Ishikawa (cell line): ENCODE measurements around the gene CCDC93.

Source experiments
- CEBPB ChIP-seq: IDR thresholded peaks from 2 replicates; pipeline ENCODE4 v1.6.1; 2012
- CREB1 ChIP-seq: IDR thresholded peaks from 2 replicates; pipeline ENCODE4 v1.6.1; 2012; ENCODE audit warnings: low read depth
- EGR1 ChIP-seq: IDR thresholded peaks from 2 replicates; pipeline ENCODE4 v1.6.1; 2012
- EP300 ChIP-seq: IDR thresholded peaks from 2 replicates; pipeline ENCODE4 v1.6.1; 2012; ENCODE audit warnings: borderline replicate concordance
- FOXM1 ChIP-seq: IDR thresholded peaks from 2 replicates; pipeline ENCODE4 v1.6.1; 2012; ENCODE audit warnings: low read depth, borderline replicate concordance
- MAX ChIP-seq: IDR thresholded peaks from 2 replicates; pipeline ENCODE4 v1.6.1; 2012
- NFIC ChIP-seq: IDR thresholded peaks from 2 replicates; pipeline ENCODE4 v1.6.1; 2012
- RAD21 ChIP-seq: IDR thresholded peaks from 2 replicates; pipeline ENCODE4 v1.6.1; 2012; ENCODE audit warnings: low read depth
- TAF1 ChIP-seq: IDR thresholded peaks from 2 replicates; pipeline ENCODE4 v1.6.1; 2012; ENCODE audit warnings: low read depth, mild to moderate bottlenecking
- TCF12 ChIP-seq: IDR thresholded peaks from 2 replicates; pipeline ENCODE4 v1.6.1; 2012; ENCODE audit warnings: low read depth
- TEAD4 ChIP-seq: IDR thresholded peaks from 2 replicates; pipeline ENCODE4 v1.6.1; 2012
- YY1 ChIP-seq: IDR thresholded peaks from 2 replicates; pipeline ENCODE4 v1.6.1; 2012; ENCODE audit warnings: low read depth
- ZBTB7A ChIP-seq: IDR thresholded peaks from 2 replicates; pipeline ENCODE4 v1.6.1; 2012; ENCODE audit warnings: low read depth
- TF ChIP-seq, protein P1 (sequence below): IDR thresholded peaks from 2 replicates; pipeline ENCODE4 v1.6.1; 2012
- TF ChIP-seq, protein P2 (sequence below): IDR thresholded peaks from 2 replicates; pipeline ENCODE4 v1.6.1; 2012; ENCODE audit warnings: low read depth, mild to moderate bottlenecking

The CCDC93 gene

GRCh38 chr2:118013724-118014491, at the start of gene CCDC93:
CCDC93 (minus strand) TSS chr2:118014070; CDS start chr2:118013995, 75 bp downstream.
- TF ChIP-seq, protein P1, sequence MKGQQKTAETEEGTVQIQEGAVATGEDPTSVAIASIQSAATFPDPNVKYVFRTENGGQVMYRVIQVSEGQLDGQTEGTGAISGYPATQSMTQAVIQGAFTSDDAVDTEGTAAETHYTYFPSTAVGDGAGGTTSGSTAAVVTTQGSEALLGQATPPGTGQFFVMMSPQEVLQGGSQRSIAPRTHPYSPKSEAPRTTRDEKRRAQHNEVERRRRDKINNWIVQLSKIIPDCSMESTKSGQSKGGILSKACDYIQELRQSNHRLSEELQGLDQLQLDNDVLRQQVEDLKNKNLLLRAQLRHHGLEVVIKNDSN, result no peak
- TF ChIP-seq ZBTB7A (0 out of 2 replicates have a peak, but pooled peaks have one; percentile 3), TAF1 (peak; percentile 21; the same call in 1 of the 2 replicates)

- no peak for TF ChIP-seq FOXM1
Measured at GRCh38 chr2:118062669-118063068, 48.8 kb upstream of the CCDC93 start.

- no peak for TF ChIP-seq NFIC
- TF ChIP-seq, protein P2, sequence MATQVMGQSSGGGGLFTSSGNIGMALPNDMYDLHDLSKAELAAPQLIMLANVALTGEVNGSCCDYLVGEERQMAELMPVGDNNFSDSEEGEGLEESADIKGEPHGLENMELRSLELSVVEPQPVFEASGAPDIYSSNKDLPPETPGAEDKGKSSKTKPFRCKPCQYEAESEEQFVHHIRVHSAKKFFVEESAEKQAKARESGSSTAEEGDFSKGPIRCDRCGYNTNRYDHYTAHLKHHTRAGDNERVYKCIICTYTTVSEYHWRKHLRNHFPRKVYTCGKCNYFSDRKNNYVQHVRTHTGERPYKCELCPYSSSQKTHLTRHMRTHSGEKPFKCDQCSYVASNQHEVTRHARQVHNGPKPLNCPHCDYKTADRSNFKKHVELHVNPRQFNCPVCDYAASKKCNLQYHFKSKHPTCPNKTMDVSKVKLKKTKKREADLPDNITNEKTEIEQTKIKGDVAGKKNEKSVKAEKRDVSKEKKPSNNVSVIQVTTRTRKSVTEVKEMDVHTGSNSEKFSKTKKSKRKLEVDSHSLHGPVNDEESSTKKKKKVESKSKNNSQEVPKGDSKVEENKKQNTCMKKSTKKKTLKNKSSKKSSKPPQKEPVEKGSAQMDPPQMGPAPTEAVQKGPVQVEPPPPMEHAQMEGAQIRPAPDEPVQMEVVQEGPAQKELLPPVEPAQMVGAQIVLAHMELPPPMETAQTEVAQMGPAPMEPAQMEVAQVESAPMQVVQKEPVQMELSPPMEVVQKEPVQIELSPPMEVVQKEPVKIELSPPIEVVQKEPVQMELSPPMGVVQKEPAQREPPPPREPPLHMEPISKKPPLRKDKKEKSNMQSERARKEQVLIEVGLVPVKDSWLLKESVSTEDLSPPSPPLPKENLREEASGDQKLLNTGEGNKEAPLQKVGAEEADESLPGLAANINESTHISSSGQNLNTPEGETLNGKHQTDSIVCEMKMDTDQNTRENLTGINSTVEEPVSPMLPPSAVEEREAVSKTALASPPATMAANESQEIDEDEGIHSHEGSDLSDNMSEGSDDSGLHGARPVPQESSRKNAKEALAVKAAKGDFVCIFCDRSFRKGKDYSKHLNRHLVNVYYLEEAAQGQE, result no peak
- TF ChIP-seq, protein P1, result no peak
Measured at GRCh38 chr2:118062048-118062447, 48.2 kb upstream of the CCDC93 start.

- TF ChIP-seq FOXM1 (no peak), RAD21 (peak; percentile 50), CEBPB (peak; percentile 7; the same call in 1 of the 2 replicates), TCF12 (no peak), EGR1 (no peak), NFIC (no peak)
- TF ChIP-seq, protein P2, result no peak
- TF ChIP-seq, protein P1, result no peak
Measured at GRCh38 chr2:118061135-118061955, 47.5 kb upstream of the CCDC93 start.

GRCh38 chr2:118059919-118060478, 46.1 kb upstream of the CCDC93 start:
- no peak for TF ChIP-seq TEAD4
- TF ChIP-seq, protein P1, result no peak
- no peak for TF ChIP-seq ZBTB7A
- no peak for TF ChIP-seq TCF12
- no peak for TF ChIP-seq NFIC
- no peak for TF ChIP-seq YY1
- TF ChIP-seq EGR1, result no peak
- TF ChIP-seq MAX, result no peak
- TF ChIP-seq, protein P2, result no peak
- TF ChIP-seq FOXM1, result no peak
- TF ChIP-seq RAD21, result no peak
- no peak for TF ChIP-seq TAF1
- TF ChIP-seq EP300, result no peak
- no peak for TF ChIP-seq CEBPB
- no peak for TF ChIP-seq CREB1
